ENCODE results near the gene FAM229A. TPM values are rescaled to one million over a fixed set of nuclear protein-coding genes. Genes with fewer than 3 reads are reported as not detected.

FAM229A gene
- total and polyA plus RNA-seq, 9 of the 15 experiments (the other 6 are each of a cell fraction or from before 2014, with no cell fraction given): 0.04 to 21.6 (median 7.4) TPM

DNA sequence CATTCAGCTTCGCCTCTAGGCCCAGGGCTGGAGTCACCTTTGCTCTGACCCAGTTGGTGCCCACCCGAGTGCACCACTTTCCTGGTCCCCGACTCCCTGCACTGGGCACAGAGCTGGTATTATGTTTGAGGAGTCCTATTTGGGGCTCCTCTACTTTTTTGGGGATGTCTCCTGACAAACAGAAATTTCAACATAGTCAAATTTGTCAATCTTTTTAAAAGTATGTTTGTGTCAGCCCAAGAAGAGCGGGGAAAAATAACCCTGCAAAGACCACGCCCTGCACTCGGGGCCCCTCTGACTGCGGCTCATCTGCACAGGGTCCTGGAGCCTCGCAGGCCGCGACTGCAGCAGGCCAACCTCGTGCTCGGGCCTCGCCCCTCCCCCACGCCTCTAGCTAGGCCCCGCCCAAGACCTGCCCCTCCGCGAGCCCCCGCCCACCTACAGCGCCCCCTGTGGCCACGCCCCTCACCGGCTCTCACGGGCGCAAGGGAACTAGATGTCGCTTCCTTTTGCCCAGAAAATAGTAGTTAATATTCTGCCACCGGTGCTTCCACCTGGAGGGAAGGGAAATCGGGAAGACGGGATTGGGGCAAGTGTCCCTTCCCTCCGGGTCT, 11.4 kb downstream of the FAM229A start (continued):
- no peak for TF ChIP-seq ZZZ3 (IDR thresholded peaks at IDR 0.05)
- peak; percentile 71; the same call in 1 of the 2 replicates for TF ChIP-seq SMARCE1 (IDR thresholded peaks at IDR 0.05)
- peak; percentile 33; the same call in 1 of the 2 replicates for TF ChIP-seq BCOR (IDR thresholded peaks at IDR 0.05)
- TF ChIP-seq, protein P1, sequence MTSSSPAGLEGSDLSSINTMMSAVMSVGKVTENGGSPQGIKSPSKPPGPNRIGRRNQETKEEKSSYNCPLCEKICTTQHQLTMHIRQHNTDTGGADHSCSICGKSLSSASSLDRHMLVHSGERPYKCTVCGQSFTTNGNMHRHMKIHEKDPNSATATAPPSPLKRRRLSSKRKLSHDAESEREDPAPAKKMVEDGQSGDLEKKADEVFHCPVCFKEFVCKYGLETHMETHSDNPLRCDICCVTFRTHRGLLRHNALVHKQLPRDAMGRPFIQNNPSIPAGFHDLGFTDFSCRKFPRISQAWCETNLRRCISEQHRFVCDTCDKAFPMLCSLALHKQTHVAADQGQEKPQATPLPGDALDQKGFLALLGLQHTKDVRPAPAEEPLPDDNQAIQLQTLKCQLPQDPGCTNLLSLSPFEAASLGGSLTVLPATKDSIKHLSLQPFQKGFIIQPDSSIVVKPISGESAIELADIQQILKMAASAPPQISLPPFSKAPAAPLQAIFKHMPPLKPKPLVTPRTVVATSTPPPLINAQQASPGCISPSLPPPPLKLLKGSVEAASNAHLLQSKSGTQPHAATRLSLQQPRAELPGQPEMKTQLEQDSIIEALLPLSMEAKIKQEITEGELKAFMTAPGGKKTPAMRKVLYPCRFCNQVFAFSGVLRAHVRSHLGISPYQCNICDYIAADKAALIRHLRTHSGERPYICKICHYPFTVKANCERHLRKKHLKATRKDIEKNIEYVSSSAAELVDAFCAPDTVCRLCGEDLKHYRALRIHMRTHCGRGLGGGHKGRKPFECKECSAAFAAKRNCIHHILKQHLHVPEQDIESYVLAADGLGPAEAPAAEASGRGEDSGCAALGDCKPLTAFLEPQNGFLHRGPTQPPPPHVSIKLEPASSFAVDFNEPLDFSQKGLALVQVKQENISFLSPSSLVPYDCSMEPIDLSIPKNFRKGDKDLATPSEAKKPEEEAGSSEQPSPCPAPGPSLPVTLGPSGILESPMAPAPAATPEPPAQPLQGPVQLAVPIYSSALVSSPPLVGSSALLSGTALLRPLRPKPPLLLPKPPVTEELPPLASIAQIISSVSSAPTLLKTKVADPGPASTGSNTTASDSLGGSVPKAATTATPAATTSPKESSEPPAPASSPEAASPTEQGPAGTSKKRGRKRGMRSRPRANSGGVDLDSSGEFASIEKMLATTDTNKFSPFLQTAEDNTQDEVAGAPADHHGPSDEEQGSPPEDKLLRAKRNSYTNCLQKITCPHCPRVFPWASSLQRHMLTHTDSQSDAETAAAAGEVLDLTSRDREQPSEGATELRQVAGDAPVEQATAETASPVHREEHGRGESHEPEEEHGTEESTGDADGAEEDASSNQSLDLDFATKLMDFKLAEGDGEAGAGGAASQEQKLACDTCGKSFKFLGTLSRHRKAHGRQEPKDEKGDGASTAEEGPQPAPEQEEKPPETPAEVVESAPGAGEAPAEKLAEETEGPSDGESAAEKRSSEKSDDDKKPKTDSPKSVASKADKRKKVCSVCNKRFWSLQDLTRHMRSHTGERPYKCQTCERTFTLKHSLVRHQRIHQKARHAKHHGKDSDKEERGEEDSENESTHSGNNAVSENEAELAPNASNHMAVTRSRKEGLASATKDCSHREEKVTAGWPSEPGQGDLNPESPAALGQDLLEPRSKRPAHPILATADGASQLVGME (CRISPR knock-in tag; IDR thresholded peaks at IDR 0.05): peak; percentile 59; the same call in 1 of the 2 replicates
- TF ChIP-seq, protein P2, sequence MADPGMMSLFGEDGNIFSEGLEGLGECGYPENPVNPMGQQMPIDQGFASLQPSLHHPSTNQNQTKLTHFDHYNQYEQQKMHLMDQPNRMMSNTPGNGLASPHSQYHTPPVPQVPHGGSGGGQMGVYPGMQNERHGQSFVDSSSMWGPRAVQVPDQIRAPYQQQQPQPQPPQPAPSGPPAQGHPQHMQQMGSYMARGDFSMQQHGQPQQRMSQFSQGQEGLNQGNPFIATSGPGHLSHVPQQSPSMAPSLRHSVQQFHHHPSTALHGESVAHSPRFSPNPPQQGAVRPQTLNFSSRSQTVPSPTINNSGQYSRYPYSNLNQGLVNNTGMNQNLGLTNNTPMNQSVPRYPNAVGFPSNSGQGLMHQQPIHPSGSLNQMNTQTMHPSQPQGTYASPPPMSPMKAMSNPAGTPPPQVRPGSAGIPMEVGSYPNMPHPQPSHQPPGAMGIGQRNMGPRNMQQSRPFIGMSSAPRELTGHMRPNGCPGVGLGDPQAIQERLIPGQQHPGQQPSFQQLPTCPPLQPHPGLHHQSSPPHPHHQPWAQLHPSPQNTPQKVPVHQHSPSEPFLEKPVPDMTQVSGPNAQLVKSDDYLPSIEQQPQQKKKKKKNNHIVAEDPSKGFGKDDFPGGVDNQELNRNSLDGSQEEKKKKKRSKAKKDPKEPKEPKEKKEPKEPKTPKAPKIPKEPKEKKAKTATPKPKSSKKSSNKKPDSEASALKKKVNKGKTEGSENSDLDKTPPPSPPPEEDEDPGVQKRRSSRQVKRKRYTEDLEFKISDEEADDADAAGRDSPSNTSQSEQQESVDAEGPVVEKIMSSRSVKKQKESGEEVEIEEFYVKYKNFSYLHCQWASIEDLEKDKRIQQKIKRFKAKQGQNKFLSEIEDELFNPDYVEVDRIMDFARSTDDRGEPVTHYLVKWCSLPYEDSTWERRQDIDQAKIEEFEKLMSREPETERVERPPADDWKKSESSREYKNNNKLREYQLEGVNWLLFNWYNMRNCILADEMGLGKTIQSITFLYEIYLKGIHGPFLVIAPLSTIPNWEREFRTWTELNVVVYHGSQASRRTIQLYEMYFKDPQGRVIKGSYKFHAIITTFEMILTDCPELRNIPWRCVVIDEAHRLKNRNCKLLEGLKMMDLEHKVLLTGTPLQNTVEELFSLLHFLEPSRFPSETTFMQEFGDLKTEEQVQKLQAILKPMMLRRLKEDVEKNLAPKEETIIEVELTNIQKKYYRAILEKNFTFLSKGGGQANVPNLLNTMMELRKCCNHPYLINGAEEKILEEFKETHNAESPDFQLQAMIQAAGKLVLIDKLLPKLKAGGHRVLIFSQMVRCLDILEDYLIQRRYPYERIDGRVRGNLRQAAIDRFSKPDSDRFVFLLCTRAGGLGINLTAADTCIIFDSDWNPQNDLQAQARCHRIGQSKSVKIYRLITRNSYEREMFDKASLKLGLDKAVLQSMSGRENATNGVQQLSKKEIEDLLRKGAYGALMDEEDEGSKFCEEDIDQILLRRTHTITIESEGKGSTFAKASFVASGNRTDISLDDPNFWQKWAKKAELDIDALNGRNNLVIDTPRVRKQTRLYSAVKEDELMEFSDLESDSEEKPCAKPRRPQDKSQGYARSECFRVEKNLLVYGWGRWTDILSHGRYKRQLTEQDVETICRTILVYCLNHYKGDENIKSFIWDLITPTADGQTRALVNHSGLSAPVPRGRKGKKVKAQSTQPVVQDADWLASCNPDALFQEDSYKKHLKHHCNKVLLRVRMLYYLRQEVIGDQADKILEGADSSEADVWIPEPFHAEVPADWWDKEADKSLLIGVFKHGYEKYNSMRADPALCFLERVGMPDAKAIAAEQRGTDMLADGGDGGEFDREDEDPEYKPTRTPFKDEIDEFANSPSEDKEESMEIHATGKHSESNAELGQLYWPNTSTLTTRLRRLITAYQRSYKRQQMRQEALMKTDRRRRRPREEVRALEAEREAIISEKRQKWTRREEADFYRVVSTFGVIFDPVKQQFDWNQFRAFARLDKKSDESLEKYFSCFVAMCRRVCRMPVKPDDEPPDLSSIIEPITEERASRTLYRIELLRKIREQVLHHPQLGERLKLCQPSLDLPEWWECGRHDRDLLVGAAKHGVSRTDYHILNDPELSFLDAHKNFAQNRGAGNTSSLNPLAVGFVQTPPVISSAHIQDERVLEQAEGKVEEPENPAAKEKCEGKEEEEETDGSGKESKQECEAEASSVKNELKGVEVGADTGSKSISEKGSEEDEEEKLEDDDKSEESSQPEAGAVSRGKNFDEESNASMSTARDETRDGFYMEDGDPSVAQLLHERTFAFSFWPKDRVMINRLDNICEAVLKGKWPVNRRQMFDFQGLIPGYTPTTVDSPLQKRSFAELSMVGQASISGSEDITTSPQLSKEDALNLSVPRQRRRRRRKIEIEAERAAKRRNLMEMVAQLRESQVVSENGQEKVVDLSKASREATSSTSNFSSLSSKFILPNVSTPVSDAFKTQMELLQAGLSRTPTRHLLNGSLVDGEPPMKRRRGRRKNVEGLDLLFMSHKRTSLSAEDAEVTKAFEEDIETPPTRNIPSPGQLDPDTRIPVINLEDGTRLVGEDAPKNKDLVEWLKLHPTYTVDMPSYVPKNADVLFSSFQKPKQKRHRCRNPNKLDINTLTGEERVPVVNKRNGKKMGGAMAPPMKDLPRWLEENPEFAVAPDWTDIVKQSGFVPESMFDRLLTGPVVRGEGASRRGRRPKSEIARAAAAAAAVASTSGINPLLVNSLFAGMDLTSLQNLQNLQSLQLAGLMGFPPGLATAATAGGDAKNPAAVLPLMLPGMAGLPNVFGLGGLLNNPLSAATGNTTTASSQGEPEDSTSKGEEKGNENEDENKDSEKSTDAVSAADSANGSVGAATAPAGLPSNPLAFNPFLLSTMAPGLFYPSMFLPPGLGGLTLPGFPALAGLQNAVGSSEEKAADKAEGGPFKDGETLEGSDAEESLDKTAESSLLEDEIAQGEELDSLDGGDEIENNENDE (IDR thresholded peaks at IDR 0.05; ENCODE audit: low read depth, low read length): no peak
- TF ChIP-seq KLF13 (tag; IDR thresholded peaks at IDR 0.05; ENCODE audit: borderline replicate concordance, low read depth): peak; percentile 50; the same call in 1 of the 2 replicates
- TF ChIP-seq CBFA2T3 (IDR thresholded peaks at IDR 0.05): peak; percentile 27
- TF ChIP-seq CBX1 (IDR thresholded peaks at IDR 0.05; ENCODE audit: low read depth): peak; percentile 90; the same call in 1 of the 2 replicates
- TF ChIP-seq, protein P3, sequence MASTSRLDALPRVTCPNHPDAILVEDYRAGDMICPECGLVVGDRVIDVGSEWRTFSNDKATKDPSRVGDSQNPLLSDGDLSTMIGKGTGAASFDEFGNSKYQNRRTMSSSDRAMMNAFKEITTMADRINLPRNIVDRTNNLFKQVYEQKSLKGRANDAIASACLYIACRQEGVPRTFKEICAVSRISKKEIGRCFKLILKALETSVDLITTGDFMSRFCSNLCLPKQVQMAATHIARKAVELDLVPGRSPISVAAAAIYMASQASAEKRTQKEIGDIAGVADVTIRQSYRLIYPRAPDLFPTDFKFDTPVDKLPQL (IDR thresholded peaks at IDR 0.05; ENCODE audit: extremely low read depth, insufficient read length): no peak
- peak; percentile 79 for TF ChIP-seq SMAD4 (CRISPR knock-in tag; conservative IDR thresholded peaks at IDR 0.05)

Data from K562 (cell line).